ENCODE data around the gene CHRNA10. TPM values are rescaled to one million over a fixed set of nuclear protein-coding genes. Genes with fewer than 3 reads are reported as not detected.
A peak's percentile ranks its signal among the peaks of the same experiment; 100 is the strongest.

CHRNA10 gene, protein sequence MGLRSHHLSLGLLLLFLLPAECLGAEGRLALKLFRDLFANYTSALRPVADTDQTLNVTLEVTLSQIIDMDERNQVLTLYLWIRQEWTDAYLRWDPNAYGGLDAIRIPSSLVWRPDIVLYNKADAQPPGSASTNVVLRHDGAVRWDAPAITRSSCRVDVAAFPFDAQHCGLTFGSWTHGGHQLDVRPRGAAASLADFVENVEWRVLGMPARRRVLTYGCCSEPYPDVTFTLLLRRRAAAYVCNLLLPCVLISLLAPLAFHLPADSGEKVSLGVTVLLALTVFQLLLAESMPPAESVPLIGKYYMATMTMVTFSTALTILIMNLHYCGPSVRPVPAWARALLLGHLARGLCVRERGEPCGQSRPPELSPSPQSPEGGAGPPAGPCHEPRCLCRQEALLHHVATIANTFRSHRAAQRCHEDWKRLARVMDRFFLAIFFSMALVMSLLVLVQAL
- total RNA-seq (2014; rRNA removed) (0.36 and 0.40 TPM in 2 replicates), Bru-seq, nascent RNA (percentile 46 among the genes with signal in this experiment), BruChase-seq, experiment 1, labeled RNA remaining after a 6-hour chase (percentile 61 among the genes with signal in this experiment), BruChase-seq, experiment 2, labeled RNA remaining after a 2-hour chase (percentile 64 among the genes with signal in this experiment)
- long read RNA-seq, partial matches to known transcripts = 1 of 1 reads
- long read RNA-seq, other reads (novel, unspliced or antisense) = 0 of 1 reads

DNA sequence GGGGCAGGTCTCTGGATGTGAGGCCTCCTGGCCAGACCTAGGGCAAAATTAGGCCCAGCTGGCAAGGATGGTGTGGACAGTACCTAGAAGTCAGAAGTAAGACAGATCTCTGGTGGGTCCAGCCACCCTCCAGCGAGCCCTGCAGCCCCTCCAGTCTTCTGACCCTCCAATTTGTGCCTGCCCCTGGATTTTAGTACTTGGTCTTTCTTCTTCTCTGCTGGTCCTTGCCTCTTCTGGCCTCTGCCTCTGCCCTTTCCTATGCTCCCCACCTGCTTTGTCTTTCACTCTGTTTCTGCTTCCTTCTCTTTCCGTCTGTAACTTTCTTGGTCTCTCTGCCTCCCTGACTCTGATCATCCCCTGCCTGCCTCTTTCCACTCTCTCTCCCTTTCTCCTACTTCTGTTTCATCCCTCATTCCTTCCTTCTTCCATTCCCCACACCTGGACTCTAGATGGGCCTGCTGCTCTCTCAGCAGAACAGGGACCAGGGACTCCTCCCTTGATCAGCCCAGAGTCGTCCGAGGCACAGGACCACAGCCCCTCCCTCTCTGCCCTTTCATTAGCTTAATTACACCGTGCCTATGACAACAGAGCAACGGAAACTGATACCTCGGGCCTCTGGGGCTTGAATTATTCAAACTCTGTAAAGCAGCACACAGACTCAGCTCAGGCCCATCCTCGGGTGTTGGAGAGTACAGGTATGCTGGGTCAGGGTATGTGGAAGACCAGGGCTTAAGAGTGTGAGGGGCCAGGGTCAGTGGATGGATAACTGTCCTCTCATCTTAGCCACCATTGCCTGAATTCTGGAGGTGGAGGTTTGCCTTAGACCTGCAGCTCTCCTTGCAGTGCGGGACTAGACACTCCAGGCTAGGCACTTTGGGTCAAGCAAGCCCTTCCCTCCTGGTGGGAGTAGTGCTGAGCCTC, at the start of gene CHRNA10:
TSS of gene CHRNA10 (minus strand) at position 51 of the 921 bp plus-strand sequence. CDS start 72 bp downstream, outside the sequence.
- POLR2A ChIA-PET (ENCODE audit: unreplicated experiment) = no interaction called here
- H3K4me1 ChIP-seq (ENCODE audit: insufficient read depth, low read length) = peaks cover 21% of the 10 kb centered on the region
- H4K20me1 ChIP-seq (ENCODE audit: low read length) = 0 out of 2 replicates have a peak, but pooled peaks cover 4% of the 10 kb centered on the region
- H3K9me2 ChIP-seq (replicated peaks; ENCODE audit: low read length) = no peaks in the 10 kb centered on the region
- intact Hi-C loops (cut with micrococcal nuclease) = no loop called here
- H3K9ac ChIP-seq (ENCODE audit: low read length) = no peak within 1 kb of the TSS
- no peak within 1 kb of the TSS for H3K27ac ChIP-seq (ENCODE audit: low read length)
- no peaks in the 10 kb centered on the region for H3K9me3 ChIP-seq (ENCODE audit: low read length)
- peaks cover 27% of the 10 kb centered on the region for H3K36me3 ChIP-seq (ENCODE audit: low read depth, low read length)
- H3F3A ChIP-seq (ENCODE audit: low read length, unreplicated experiment) = no peaks in the 10 kb centered on the region
- BruUV-seq (replicated peaks) = no TSS peak
- no peaks in the 10 kb centered on the region for H3K27me3 ChIP-seq (ENCODE audit: low read length)
- no peaks in the 10 kb centered on the region for H3K79me2 ChIP-seq (ENCODE audit: low read length)
- H3K4me2 ChIP-seq (ENCODE audit: low read length) = no peak within 1 kb of the TSS
- CTCF ChIA-PET = no interaction called here
- DNase-seq (no peak), ATAC-seq (no peak)
- H3K4me3 ChIP-seq (ENCODE audit: low read length) = no peak within 1 kb of the TSS
- TF ChIP-seq, protein P1, sequence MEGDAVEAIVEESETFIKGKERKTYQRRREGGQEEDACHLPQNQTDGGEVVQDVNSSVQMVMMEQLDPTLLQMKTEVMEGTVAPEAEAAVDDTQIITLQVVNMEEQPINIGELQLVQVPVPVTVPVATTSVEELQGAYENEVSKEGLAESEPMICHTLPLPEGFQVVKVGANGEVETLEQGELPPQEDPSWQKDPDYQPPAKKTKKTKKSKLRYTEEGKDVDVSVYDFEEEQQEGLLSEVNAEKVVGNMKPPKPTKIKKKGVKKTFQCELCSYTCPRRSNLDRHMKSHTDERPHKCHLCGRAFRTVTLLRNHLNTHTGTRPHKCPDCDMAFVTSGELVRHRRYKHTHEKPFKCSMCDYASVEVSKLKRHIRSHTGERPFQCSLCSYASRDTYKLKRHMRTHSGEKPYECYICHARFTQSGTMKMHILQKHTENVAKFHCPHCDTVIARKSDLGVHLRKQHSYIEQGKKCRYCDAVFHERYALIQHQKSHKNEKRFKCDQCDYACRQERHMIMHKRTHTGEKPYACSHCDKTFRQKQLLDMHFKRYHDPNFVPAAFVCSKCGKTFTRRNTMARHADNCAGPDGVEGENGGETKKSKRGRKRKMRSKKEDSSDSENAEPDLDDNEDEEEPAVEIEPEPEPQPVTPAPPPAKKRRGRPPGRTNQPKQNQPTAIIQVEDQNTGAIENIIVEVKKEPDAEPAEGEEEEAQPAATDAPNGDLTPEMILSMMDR (conservative IDR thresholded peaks at IDR 0.05; ENCODE audit: low read depth, low read length) = no peak
- TF ChIP-seq EZH2 (IDR thresholded peaks at IDR 0.05; ENCODE audit: low read length, unreplicated experiment) (no peak), EZH2phosphoT487 (IDR thresholded peaks at IDR 0.05; ENCODE audit: borderline replicate concordance, low read length) (no peak)
- H2AFZ ChIP-seq (ENCODE audit: low read length) = no peak within 1 kb of the TSS

DNA sequence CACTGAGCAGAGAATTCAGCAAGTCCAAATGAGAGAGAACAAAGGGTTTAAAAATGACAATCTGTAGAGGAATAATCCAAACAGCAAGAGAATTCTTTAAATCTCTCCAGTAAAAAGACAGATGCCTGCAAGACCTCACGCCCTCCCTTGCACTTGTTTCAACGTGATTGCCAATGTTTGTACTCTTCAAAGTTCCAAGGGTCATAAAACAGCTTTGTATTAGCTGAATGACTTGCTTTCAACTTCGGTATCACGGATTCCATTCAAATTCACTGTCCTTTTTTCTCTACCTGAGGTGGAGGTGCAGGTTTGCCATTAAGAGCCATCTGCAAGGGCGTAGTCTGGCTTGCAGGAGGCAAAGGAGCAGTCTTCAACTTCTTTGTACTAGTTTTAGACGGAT, 41.1 kb upstream of the CHRNA10 start:
- intact Hi-C loops (cut with micrococcal nuclease) = no loop called here
- no TSS peak for BruUV-seq (replicated peaks)
- H3K36me3 ChIP-seq (ENCODE audit: low read depth, low read length) = peaks cover 55% of the 10 kb centered on the region

More for the DNA sequence above, 41.1 kb upstream of the CHRNA10 start:
- Histone ChIP-seq H3K9ac (ENCODE audit: low read length) (no peak overlapping the region), H3K4me2 (ENCODE audit: low read length) (no peak overlapping the region), H3K27ac (ENCODE audit: low read length) (no peak overlapping the region), H3K9me2 (replicated peaks; ENCODE audit: low read length) (no peaks in the 10 kb centered on the region), H3K4me3 (ENCODE audit: low read length) (no peak overlapping the region), H2AFZ (ENCODE audit: low read length) (no peak overlapping the region), H3K4me1 (ENCODE audit: insufficient read depth, low read length) (no peaks in the 10 kb centered on the region), H3K9me3 (ENCODE audit: low read length) (no peaks in the 10 kb centered on the region), H3K27me3 (ENCODE audit: low read length) (no peaks in the 10 kb centered on the region), H3K79me2 (ENCODE audit: low read length) (no peaks in the 10 kb centered on the region), H3F3A (ENCODE audit: low read length, unreplicated experiment) (no peaks in the 10 kb centered on the region), H4K20me1 (ENCODE audit: low read length) (no peaks in the 10 kb centered on the region)
- TF ChIP-seq EZH2phosphoT487 (IDR thresholded peaks at IDR 0.05; ENCODE audit: borderline replicate concordance, low read length) (no peak), EZH2 (IDR thresholded peaks at IDR 0.05; ENCODE audit: low read length, unreplicated experiment) (no peak)
- TF ChIP-seq, protein P1 (conservative IDR thresholded peaks at IDR 0.05; ENCODE audit: low read depth, low read length) = no peak
- DNase-seq (no peak), ATAC-seq (no peak)
- CTCF ChIA-PET = no interaction called here
- POLR2A ChIA-PET (ENCODE audit: unreplicated experiment) = no interaction called here

Data from PC-3 (cell line).